GM12865 (cell line): ENCODE measurements around the gene TMEM134.

Experiments
- DNase-seq: peaks from one replicate; pipeline ENCODE4 v3.0.0; 2010; ENCODE audit warnings: low read depth
- H3K4me3 ChIP-seq: 2 replicates; pipeline ENCODE4 v1.5.1; 2011; ENCODE audit warnings: mild to moderate bottlenecking, low read depth, low read length, control low read depth
- CTCF ChIP-seq: IDR thresholded peaks from 2 replicates; pipeline ENCODE4 v1.5.1; 2011; ENCODE audit warnings: low read length, control low read depth, low read depth, inconsistent platforms; ENCODE audit not compliant: insufficient read depth; ENCODE audit errors: missing control alignments

TMEM134 gene

GRCh38 chr11:67504005-67504949 is 35.2 kb upstream of the TMEM134 start:
- DNase-seq = peak; percentile 34
- peak overlapping the region; percentile 89 for H3K4me3 ChIP-seq
- TF ChIP-seq CTCF = no peak

GRCh38 chr11:67503119-67504004 is 34.3 kb upstream of the TMEM134 start:
- no peak for TF ChIP-seq CTCF
- H3K4me3 ChIP-seq = peak overlapping the region; percentile 51
- no peak for DNase-seq

- H3K4me3 ChIP-seq = no peak overlapping the region
- no peak for DNase-seq
- no peak for TF ChIP-seq CTCF
Measured at GRCh38 chr11:67502328-67502979, 33.4 kb upstream of the TMEM134 start.

GRCh38 chr11:67501854-67502253 is 32.8 kb upstream of the TMEM134 start:
- DNase-seq = no peak
- H3K4me3 ChIP-seq = no peak overlapping the region
- TF ChIP-seq CTCF = no peak

GRCh38 chr11:67500831-67501715 is 32.0 kb upstream of the TMEM134 start:
- no peak for TF ChIP-seq CTCF
- H3K4me3 ChIP-seq = no peak overlapping the region
- DNase-seq = no peak

GRCh38 chr11:67500484-67500821 is 31.4 kb upstream of the TMEM134 start:
- TF ChIP-seq CTCF = no peak
- H3K4me3 ChIP-seq = no peak overlapping the region
- DNase-seq = no peak
